K562 (cell line): ENCODE results near the gene DERL3. TPM values are rescaled to one million over a fixed set of nuclear protein-coding genes. Genes with fewer than 3 reads are reported as not detected.

ENCODE experiments used
- ARID2 ChIP-seq: fragments of 450-650 bp; IDR thresholded peaks from 2 replicates; pipeline ENCODE4 v1.6.1; 2017; ENCODE audit warnings: antibody characterized with exemption, mild to moderate bottlenecking
- BHLHE40 ChIP-seq: IDR thresholded peaks from 2 replicates; pipeline ENCODE4 v1.6.1; 2011; ENCODE audit warnings: low read length, improper control_type of control experiment
- CHD2 ChIP-seq: IDR thresholded peaks from 2 replicates; pipeline ENCODE4 v1.6.1; 2011; ENCODE audit warnings: low read depth, low read length
- CREM ChIP-seq: IDR thresholded peaks from 2 replicates; pipeline ENCODE4 v1.6.1; 2014; ENCODE audit warnings: antibody characterized with exemption, low read depth
- GABPB2 ChIP-seq: fragments of 250-450 bp; sonication (Bioruptor Pico); conservative IDR thresholded peaks from 2 replicates; pipeline ENCODE4 v1.5.1; 2021; ENCODE audit warnings: mild to moderate bottlenecking
- GTF2A2 ChIP-seq: IDR thresholded peaks from 2 replicates; pipeline ENCODE4 v1.6.1; 2016; ENCODE audit warnings: mild to moderate bottlenecking, missing genetic modification characterization, missing compliant biosample characterization
- HLTF ChIP-seq: fragments of 450-650 bp; IDR thresholded peaks from 2 replicates; pipeline ENCODE4 v1.6.1; 2016
- KLF13 ChIP-seq: fragments of 450-650 bp; IDR thresholded peaks from 2 replicates; pipeline ENCODE4 v1.6.1; 2016; ENCODE audit warnings: missing genetic modification characterization, low read depth, mild to moderate bottlenecking, missing compliant biosample characterization, moderate library complexity, borderline replicate concordance
- MCM3 ChIP-seq: fragments of 450-650 bp; IDR thresholded peaks from 2 replicates; pipeline ENCODE4 v1.6.1; 2016
- RFX7 ChIP-seq: fragments of 250-450 bp; sonication (Bioruptor Pico); IDR thresholded peaks from 2 replicates; pipeline ENCODE4 v1.5.1; 2021; ENCODE audit warnings: mild to moderate bottlenecking
- SMARCA5 ChIP-seq: fragments of 450-650 bp; IDR thresholded peaks from 2 replicates; pipeline ENCODE4 v1.6.1; 2016
- TBL1XR1 ChIP-seq, 2 experiments: IDR thresholded peaks; 2 replicates each; pipeline ENCODE4 v1.6.1; 2012; ENCODE audit warnings: improper control_type of control experiment in 2 of 2, low read length in 2 of 2, mild to moderate bottlenecking in 1 of 2
- XRCC5 ChIP-seq: fragments of 200-400 bp; formaldehyde crosslinking; IDR thresholded peaks from 2 replicates; pipeline ENCODE4 v1.6.1; 2017; ENCODE audit warnings: low read depth, mild to moderate bottlenecking, low read length
- ZKSCAN8 ChIP-seq: fragments of 200-800 bp; sonication (Bioruptor generic); IDR thresholded peaks from 2 replicates; pipeline ENCODE4 v1.6.1; 2016; ENCODE audit warnings: missing genetic modification characterization, missing compliant biosample characterization
- ZNF41 ChIP-seq: fragments of 250-450 bp; sonication (Bioruptor Pico); conservative IDR thresholded peaks from 2 replicates; pipeline ENCODE4 v1.4.0; 2020; ENCODE audit warnings: mild to moderate bottlenecking
- polyA plus RNA-seq, 8 experiments: library from polyadenylated mRNA; depleted of rRNA in 4 of 8; stranded (reverse) in 5 of 8; unstranded in 3 of 8; fragments of >200 nt; fragmentation: Nextera tagmentation in 2 of 8; fragmentation: Illumina TruSeq in 1 of 8; extraction: Ambion mirVana in 2 of 8; extraction: Trizol in 1 of 8; gene quantifications; 2 replicates each; pipeline versions ENCODE4 v1.2.1 to v1.2.3, GENCODE V29; 2011 to 2014; ENCODE audit warnings: inconsistent platforms in 1 of 8, missing spikeins in 1 of 8
- total RNA-seq, 7 experiments: library from RNA; depleted of rRNA in 6 of 7; stranded (reverse); fragments of >200 nt in 6 of 7; fragmentation: Illumina TruSeq in 2 of 7; extraction: Trizol in 2 of 7; gene quantifications; 2 replicates each; pipeline versions ENCODE4 v1.2.1 to v1.2.3, GENCODE V29; 2011 to 2021; ENCODE audit warnings: low replicate concordance in 1 of 7
- TF ChIP-seq, protein P1 (sequence below), 3 experiments: fragments of 200-800 bp in 1 of 3; sonication (Bioruptor generic) in 1 of 3; sonication (generic) in 1 of 3; formaldehyde crosslinking in 1 of 3; IDR thresholded peaks; 2 replicates each; pipeline versions ENCODE4 v1.6.1 to v1.8.0; 2016 to 2022; ENCODE audit warnings: mild to moderate bottlenecking in 2 of 3, missing compliant biosample characterization in 2 of 3, missing genetic modification characterization in 2 of 3, missing genetic modification reagents in 1 of 3
- TF ChIP-seq, protein P2 (sequence below): fragments of 250-450 bp; sonication (Bioruptor Pico); IDR thresholded peaks from 2 replicates; pipeline ENCODE4 v1.8.0; 2022; ENCODE audit warnings: inconsistent platforms
- TF ChIP-seq, protein P3 (sequence below): sonication (generic); formaldehyde crosslinking; IDR thresholded peaks from 2 replicates; pipeline ENCODE4 v1.8.0; 2023; ENCODE audit warnings: mild to moderate bottlenecking, missing genetic modification reagents
- TF ChIP-seq, protein P4 (sequence below): sonication (generic); formaldehyde crosslinking; IDR thresholded peaks from 2 replicates; pipeline ENCODE4 v1.8.0; 2022; ENCODE audit warnings: missing genetic modification reagents, mild to moderate bottlenecking, borderline replicate concordance

The DERL3 gene
- total and polyA plus RNA-seq, 9 of the 15 experiments (the other 6 are each of a cell fraction or from before 2014, with no cell fraction given): 1.3 to 12.4 (median 4.8) TPM

DNA sequence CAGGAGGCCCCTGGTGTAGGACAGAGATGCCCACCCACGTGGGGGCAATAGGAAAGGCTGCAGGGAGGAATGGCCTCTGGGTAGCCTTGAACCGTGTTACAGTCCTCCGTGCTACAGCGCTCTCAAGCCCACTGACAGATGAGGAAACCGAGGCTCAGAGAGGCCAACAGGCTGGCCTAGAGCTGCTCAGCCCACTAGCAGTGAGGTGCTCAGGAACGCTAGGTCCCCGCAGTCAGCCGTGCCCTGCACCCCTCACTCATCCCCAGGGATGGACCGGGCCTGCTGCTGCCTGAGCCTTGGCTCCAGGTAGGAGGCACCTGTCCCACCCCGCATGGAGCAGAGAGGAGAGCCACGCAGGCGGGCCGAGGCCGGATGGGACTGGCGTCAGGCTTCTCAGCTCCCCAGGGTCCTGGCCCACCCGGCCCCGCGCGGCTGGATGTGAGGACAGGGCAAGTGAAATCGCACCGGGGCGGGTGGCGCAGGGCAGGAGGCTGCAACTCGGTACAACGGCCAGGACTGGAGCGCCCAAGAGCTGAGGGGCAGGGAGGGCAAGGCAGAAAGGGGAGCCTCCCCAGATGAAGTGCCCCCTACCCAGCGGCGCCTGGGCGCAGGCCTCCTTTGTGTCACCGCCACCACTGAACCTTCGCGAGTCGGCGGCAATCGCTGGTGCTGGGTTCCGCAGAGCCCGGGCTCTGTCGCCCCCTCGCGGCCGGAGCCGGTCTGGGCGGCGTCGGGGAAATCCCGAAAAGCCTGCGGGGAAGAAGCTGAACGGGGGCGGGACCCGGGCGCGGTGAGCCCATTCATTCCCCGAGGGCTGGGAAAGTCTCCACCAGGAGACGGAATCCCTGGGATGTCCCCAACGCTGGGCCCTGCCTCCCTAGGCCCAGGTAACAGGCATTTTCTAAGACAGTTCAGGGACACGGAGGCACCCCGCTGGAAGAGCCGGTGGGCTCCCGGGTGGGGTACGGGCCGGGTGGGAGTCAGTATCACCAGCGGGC, 10.5 kb upstream of the DERL3 start (continued):
- TF ChIP-seq, protein P1, sequence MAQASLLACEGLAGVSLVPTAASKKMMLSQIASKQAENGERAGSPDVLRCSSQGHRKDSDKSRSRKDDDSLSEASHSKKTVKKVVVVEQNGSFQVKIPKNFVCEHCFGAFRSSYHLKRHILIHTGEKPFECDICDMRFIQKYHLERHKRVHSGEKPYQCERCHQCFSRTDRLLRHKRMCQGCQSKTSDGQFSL (CRISPR knock-in tag; IDR thresholded peaks at IDR 0.05): no peak
- TF ChIP-seq, protein P1 (tag; IDR thresholded peaks at IDR 0.05): no peak
- TF ChIP-seq HLTF (no peak), ZKSCAN8 (no peak), SMARCA5 (no peak), CREM (0 out of 2 replicates have a peak, but pooled peaks have one; percentile 41), RFX7 (CRISPR knock-in tag) (no peak), MCM3 (no peak), CHD2 (no peak), TBL1XR1 (IDR thresholded peaks at IDR 0.05; ENCODE audit: low read length in 2 of 2) (no peak), ARID2 (0 out of 2 replicates have a peak, but pooled peaks have one; percentile 67), XRCC5 (no peak), BHLHE40 (0 out of 2 replicates have a peak, but pooled peaks have one; percentile 7), GABPB2 (CRISPR knock-in tag) (no peak), ZNF41 (no peak), KLF13 (tag) (no peak), GTF2A2 (no peak)
- TF ChIP-seq, protein P2, sequence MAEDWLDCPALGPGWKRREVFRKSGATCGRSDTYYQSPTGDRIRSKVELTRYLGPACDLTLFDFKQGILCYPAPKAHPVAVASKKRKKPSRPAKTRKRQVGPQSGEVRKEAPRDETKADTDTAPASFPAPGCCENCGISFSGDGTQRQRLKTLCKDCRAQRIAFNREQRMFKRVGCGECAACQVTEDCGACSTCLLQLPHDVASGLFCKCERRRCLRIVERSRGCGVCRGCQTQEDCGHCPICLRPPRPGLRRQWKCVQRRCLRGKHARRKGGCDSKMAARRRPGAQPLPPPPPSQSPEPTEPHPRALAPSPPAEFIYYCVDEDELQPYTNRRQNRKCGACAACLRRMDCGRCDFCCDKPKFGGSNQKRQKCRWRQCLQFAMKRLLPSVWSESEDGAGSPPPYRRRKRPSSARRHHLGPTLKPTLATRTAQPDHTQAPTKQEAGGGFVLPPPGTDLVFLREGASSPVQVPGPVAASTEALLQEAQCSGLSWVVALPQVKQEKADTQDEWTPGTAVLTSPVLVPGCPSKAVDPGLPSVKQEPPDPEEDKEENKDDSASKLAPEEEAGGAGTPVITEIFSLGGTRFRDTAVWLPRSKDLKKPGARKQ: no peak
- TF ChIP-seq, protein P3, sequence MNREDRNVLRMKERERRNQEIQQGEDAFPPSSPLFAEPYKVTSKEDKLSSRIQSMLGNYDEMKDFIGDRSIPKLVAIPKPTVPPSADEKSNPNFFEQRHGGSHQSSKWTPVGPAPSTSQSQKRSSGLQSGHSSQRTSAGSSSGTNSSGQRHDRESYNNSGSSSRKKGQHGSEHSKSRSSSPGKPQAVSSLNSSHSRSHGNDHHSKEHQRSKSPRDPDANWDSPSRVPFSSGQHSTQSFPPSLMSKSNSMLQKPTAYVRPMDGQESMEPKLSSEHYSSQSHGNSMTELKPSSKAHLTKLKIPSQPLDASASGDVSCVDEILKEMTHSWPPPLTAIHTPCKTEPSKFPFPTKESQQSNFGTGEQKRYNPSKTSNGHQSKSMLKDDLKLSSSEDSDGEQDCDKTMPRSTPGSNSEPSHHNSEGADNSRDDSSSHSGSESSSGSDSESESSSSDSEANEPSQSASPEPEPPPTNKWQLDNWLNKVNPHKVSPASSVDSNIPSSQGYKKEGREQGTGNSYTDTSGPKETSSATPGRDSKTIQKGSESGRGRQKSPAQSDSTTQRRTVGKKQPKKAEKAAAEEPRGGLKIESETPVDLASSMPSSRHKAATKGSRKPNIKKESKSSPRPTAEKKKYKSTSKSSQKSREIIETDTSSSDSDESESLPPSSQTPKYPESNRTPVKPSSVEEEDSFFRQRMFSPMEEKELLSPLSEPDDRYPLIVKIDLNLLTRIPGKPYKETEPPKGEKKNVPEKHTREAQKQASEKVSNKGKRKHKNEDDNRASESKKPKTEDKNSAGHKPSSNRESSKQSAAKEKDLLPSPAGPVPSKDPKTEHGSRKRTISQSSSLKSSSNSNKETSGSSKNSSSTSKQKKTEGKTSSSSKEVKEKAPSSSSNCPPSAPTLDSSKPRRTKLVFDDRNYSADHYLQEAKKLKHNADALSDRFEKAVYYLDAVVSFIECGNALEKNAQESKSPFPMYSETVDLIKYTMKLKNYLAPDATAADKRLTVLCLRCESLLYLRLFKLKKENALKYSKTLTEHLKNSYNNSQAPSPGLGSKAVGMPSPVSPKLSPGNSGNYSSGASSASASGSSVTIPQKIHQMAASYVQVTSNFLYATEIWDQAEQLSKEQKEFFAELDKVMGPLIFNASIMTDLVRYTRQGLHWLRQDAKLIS (CRISPR knock-in tag): no peak
- TF ChIP-seq, protein P4, sequence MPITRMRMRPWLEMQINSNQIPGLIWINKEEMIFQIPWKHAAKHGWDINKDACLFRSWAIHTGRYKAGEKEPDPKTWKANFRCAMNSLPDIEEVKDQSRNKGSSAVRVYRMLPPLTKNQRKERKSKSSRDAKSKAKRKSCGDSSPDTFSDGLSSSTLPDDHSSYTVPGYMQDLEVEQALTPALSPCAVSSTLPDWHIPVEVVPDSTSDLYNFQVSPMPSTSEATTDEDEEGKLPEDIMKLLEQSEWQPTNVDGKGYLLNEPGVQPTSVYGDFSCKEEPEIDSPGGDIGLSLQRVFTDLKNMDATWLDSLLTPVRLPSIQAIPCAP (CRISPR knock-in tag): no peak
